H1 (cell line): Measurements from ENCODE around the gene CDKN2B. TPM values are rescaled to one million over a fixed set of nuclear protein-coding genes. Genes with fewer than 3 reads are reported as not detected.

Experiments used
- BRCA1 ChIP-seq: IDR thresholded peaks from 2 replicates; pipeline ENCODE4 v1.6.1; 2012; ENCODE audit warnings: low read depth, low read length, improper control_type of control experiment
- GTF2F1 ChIP-seq: IDR thresholded peaks from 2 replicates; pipeline ENCODE4 v1.6.1; 2012; ENCODE audit warnings: low read depth, low read length, improper control_type of control experiment, borderline replicate concordance
- RNF2 ChIP-seq: fragments of 200-900, 300-1000 bp; sonication (generic); IDR thresholded peaks from 2 replicates; pipeline ENCODE4 v1.7.1; 2016; ENCODE audit warnings: borderline replicate concordance, low read depth, mild to moderate bottlenecking, antibody characterized with exemption, low read length; ENCODE audit not compliant: poor library complexity, severe bottlenecking; ENCODE audit errors: missing control alignments
- polyA plus RNA-seq, 7 experiments: library from polyadenylated mRNA; depleted of rRNA in 3 of 7; stranded (reverse) in 5 of 7; unstranded in 2 of 7; fragments of >200 nt in 5 of 7; fragments of 200-250 nt in 2 of 7; gene quantifications; 1 replicate in 5 of 7; 2 replicates in 1 of 7; 4 replicates in 1 of 7; pipeline versions ENCODE4 v1.2.1 to v1.2.3, GENCODE V29; 2011 to 2013; ENCODE audit warnings: missing spikeins in 2 of 7, mixed read lengths in 2 of 7
- total RNA-seq: library from RNA; stranded (reverse); fragmentation: NEBNext Ultra II Directional; extraction: Animal tissue kit (Norgen Biotek cat#: 25700); gene quantifications from 2 replicates; pipeline ENCODE4 v1.2.1, GENCODE V29; 2021

The CDKN2B gene
- total and polyA plus RNA-seq, 2 of the 8 experiments (the other 6 are each of a cell fraction or from before 2014, with no cell fraction given), result 0.20 to 0.88 TPM

DNA sequence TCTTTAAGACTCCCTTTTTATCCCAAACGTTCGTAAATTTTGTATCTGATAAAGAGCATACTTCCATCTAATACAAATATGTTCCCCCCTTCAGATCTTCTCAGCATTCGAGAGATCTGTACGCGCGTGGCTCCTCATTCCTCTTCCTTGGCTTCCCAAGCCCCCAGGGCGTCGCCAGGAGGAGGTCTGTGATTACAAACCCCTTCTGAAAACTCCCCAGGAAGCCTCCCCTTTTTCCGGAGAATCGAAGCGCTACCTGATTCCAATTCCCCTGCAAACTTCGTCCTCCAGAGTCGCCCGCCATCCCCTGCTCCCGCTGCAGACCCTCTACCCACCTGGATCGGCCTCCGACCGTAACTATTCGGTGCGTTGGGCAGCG, 34.8 kb downstream of the CDKN2B start (continued):
- no peak for TF ChIP-seq GTF2F1
- peak; percentile 4 for TF ChIP-seq RNF2
- TF ChIP-seq BRCA1, result no peak
- TF ChIP-seq, all 59 proteins: peak for 4
